SK-N-SH (cell line): ENCODE measurements around the gene GABRG3. TPM values are rescaled to one million over a fixed set of nuclear protein-coding genes. Genes with fewer than 3 reads are reported as not detected.

Experiments used
- CTCF ChIA-PET: fragments of 300-600, 350-600 bp; formaldehyde crosslinking; extraction: SDS; loops from one replicate; lab custom pipeline; 2021; lab: Yijun Ruan, JAX
- POLR2A ChIA-PET: fragments of 350-600 bp; sonication (Branson Sonifier 250); formaldehyde crosslinking; extraction: SDS; loops from one replicate; lab custom pipeline; 2020; ENCODE audit warnings: antibody characterized with exemption, inconsistent platforms; lab: Yijun Ruan, JAX
- DNase-seq: peaks from one replicate; pipeline ENCODE4 v3.0.0; 2012
- H2AFZ ChIP-seq: fragments of 200-600 bp; sonication (generic); 2 replicates; pipeline ENCODE4 v1.8.1; 2016; ENCODE audit warnings: antibody characterized with exemption, mild to moderate bottlenecking, low read depth
- H3F3A ChIP-seq: fragments of 200-600 bp; sonication (generic); replicated peaks from 2 replicates; pipeline ENCODE3; 2016; ENCODE audit warnings: antibody characterized with exemption, mild to moderate bottlenecking; ENCODE audit not compliant: insufficient read depth
- H3K27ac ChIP-seq, 2 experiments: fragments of 200-500 bp in 1 of 2; fragments of 200-600 bp in 1 of 2; sonication (Bioruptor generic) in 1 of 2; sonication (generic), shearing (Covaris generic) in 1 of 2; 2 replicates each; pipeline versions ENCODE4 v1.5.1 to v1.6.1; 2014 to 2016; ENCODE audit warnings: low read depth in 2 of 2, inconsistent platforms in 1 of 2, low read length in 1 of 2, mild to moderate bottlenecking in 1 of 2, mixed read lengths in 1 of 2
- H3K27me3 ChIP-seq: fragments of 200-600 bp; sonication (generic), shearing (Covaris generic); 2 replicates; pipeline ENCODE4 v1.6.1; 2016; ENCODE audit warnings: mixed run types; ENCODE audit not compliant: insufficient read depth
- H3K36me3 ChIP-seq, 2 experiments: fragments of 200-500 bp in 1 of 2; fragments of 200-600 bp in 1 of 2; sonication (Bioruptor generic) in 1 of 2; sonication (generic) in 1 of 2; replicated peaks in 1 of 2; 2 replicates each; pipeline versions ENCODE3 to v1.5.1; 2014 to 2016; ENCODE audit warnings: low read length in 1 of 2, mild to moderate bottlenecking in 1 of 2; ENCODE audit not compliant: insufficient read depth in 2 of 2, control insufficient read depth in 1 of 2
- H3K4me1 ChIP-seq, 2 experiments: fragments of 200-500 bp in 1 of 2; fragments of 200-600 bp in 1 of 2; sonication (Bioruptor generic) in 1 of 2; sonication (generic), shearing (Covaris generic) in 1 of 2; 2 replicates each; pipeline versions ENCODE4 v1.5.1 to v1.6.1; 2014 to 2016; ENCODE audit warnings: low read depth in 1 of 2, low read length in 1 of 2, mixed run types in 1 of 2; ENCODE audit not compliant: insufficient read depth in 2 of 2, control insufficient read depth in 1 of 2
- H3K4me2 ChIP-seq: fragments of 200-600 bp; sonication (generic), shearing (Covaris generic); 2 replicates; pipeline ENCODE4 v1.6.1; 2017; ENCODE audit warnings: mixed run types
- H3K4me3 ChIP-seq, 2 experiments: fragments of 200-500 bp in 1 of 2; fragments of 200-600 bp in 1 of 2; sonication (Bioruptor generic) in 1 of 2; sonication (generic), shearing (Covaris generic) in 1 of 2; 2 replicates each; pipeline versions ENCODE4 v1.5.1 to v1.8.1; 2014 to 2016; ENCODE audit warnings: low read depth in 2 of 2, inconsistent platforms in 1 of 2, low read length in 1 of 2, mild to moderate bottlenecking in 1 of 2, mixed read lengths in 1 of 2, moderate library complexity in 1 of 2
- H3K79me2 ChIP-seq: fragments of 200-600 bp; sonication (generic); 2 replicates; pipeline ENCODE4 v1.8.1; 2017; ENCODE audit warnings: mild to moderate bottlenecking; ENCODE audit not compliant: insufficient read depth
- H3K9ac ChIP-seq: fragments of 200-600 bp; sonication (generic); 2 replicates; pipeline ENCODE4 v1.6.1; 2017; ENCODE audit warnings: mixed run types
- H3K9me2 ChIP-seq: fragments of 200-600 bp; sonication (generic); 2 replicates; pipeline ENCODE4 v1.6.1; 2017; ENCODE audit warnings: mixed run types
- H3K9me3 ChIP-seq: fragments of 200-600 bp; sonication (generic); 2 replicates; pipeline ENCODE4 v1.6.1; 2017; ENCODE audit warnings: mixed run types, mild to moderate bottlenecking, moderate library complexity
- H4K20me1 ChIP-seq: fragments of 200-600 bp; sonication (generic); 2 replicates; pipeline ENCODE4 v1.6.1; 2017; ENCODE audit warnings: mild to moderate bottlenecking, mixed run types; ENCODE audit not compliant: insufficient read depth
- CHD2 ChIP-seq: fragments of 150-350 bp; IDR thresholded peaks from 2 replicates; pipeline ENCODE4 v1.6.1; 2018; ENCODE audit warnings: low read length; ENCODE audit not compliant: partially characterized antibody
- ELF1 ChIP-seq: IDR thresholded peaks from 2 replicates; pipeline ENCODE4 v1.4.0; 2012
- EP300 ChIP-seq, 2 experiments: IDR thresholded peaks; 2 replicates each; pipeline versions ENCODE4 v1.4.0 to v1.6.1; 2012; ENCODE audit warnings: borderline replicate concordance in 1 of 2, low read depth in 1 of 2, low read length in 1 of 2
- EZH2phosphoT487 ChIP-seq: fragments of 200-600 bp; sonication (generic); IDR thresholded peaks from 2 replicates; pipeline ENCODE4 v1.6.1; 2017; ENCODE audit warnings: low read depth, mixed run types, mild to moderate bottlenecking, antibody characterized with exemption, moderate library complexity, borderline replicate concordance
- JUND ChIP-seq: IDR thresholded peaks from 2 replicates; pipeline ENCODE4 v1.4.0; 2012
- MEF2A ChIP-seq: IDR thresholded peaks from 2 replicates; pipeline ENCODE4 v1.4.0; 2012; ENCODE audit warnings: low read depth, borderline replicate concordance
- NFIC ChIP-seq: IDR thresholded peaks from 2 replicates; pipeline ENCODE4 v1.4.0; 2012; ENCODE audit warnings: borderline replicate concordance
- NRF1 ChIP-seq: IDR thresholded peaks from 2 replicates; pipeline ENCODE4 v1.6.1; 2012; ENCODE audit warnings: low read depth, mild to moderate bottlenecking, low read length
- POLR2AphosphoS5 ChIP-seq: IDR thresholded peaks from 2 replicates; pipeline ENCODE4 v1.6.1; 2012; ENCODE audit warnings: low read depth, low read length
- RCOR1 ChIP-seq: fragments of 150-350 bp; IDR thresholded peaks from 2 replicates; pipeline ENCODE4 v1.6.1; 2017; ENCODE audit warnings: antibody characterized with exemption, low read length
- RXRA ChIP-seq: IDR thresholded peaks from 2 replicates; pipeline ENCODE4 v1.4.0; 2012; ENCODE audit warnings: low read depth, mild to moderate bottlenecking, borderline replicate concordance
- SIN3A ChIP-seq: IDR thresholded peaks from 2 replicates; pipeline ENCODE4 v1.6.1; 2012; ENCODE audit warnings: low read depth, mild to moderate bottlenecking, low read length, moderate library complexity, borderline replicate concordance
- SMC3 ChIP-seq: IDR thresholded peaks from 2 replicates; pipeline ENCODE4 v1.6.1; 2012; ENCODE audit warnings: low read depth, low read length, improper control_type of control experiment
- TAF1 ChIP-seq: IDR thresholded peaks from 2 replicates; pipeline ENCODE4 v1.6.1; 2012; ENCODE audit warnings: low read depth, mild to moderate bottlenecking, low read length, moderate library complexity, borderline replicate concordance
- TCF12 ChIP-seq: IDR thresholded peaks from 2 replicates; pipeline ENCODE4 v1.4.0; 2012
- TEAD4 ChIP-seq: IDR thresholded peaks from 2 replicates; pipeline ENCODE4 v1.4.0; 2012; ENCODE audit warnings: mild to moderate bottlenecking, borderline replicate concordance; ENCODE audit not compliant: insufficient read depth
- YY1 ChIP-seq: IDR thresholded peaks from 2 replicates; pipeline ENCODE4 v1.4.0; 2012; ENCODE audit warnings: low read depth, mild to moderate bottlenecking
- WGBS: methylation state at CpG from one replicate; pipeline ENCODE4 v1.1.6; 2017; ENCODE audit warnings: low lambda C conversion rate; 5-methylcytosine and 5-hydroxymethylcytosine counted together
- polyA plus RNA-seq, 3 experiments: library from polyadenylated mRNA; depleted of rRNA; stranded (reverse); fragments of >200 nt; gene quantifications; 2 replicates each; pipeline ENCODE4 v1.2.3, GENCODE V29; 2012
- TF ChIP-seq, protein P1 (sequence below): IDR thresholded peaks from 2 replicates; pipeline ENCODE4 v1.4.0; 2012; ENCODE audit warnings: low read depth
- TF ChIP-seq, protein P2 (sequence below): IDR thresholded peaks from 2 replicates; pipeline ENCODE4 v1.4.0; 2012; ENCODE audit warnings: low read depth, borderline replicate concordance
- TF ChIP-seq, protein P3 (sequence below): fragments of 200-600 bp; sonication (generic); IDR thresholded peaks from 2 replicates; pipeline ENCODE4 v1.6.1; 2017; ENCODE audit warnings: antibody characterized with exemption, mild to moderate bottlenecking, moderate library complexity

The GABRG3 gene
- polyA plus RNA-seq, 1 of the 3 experiments (the other 2 are of a cell fraction) = not detected

DNA sequence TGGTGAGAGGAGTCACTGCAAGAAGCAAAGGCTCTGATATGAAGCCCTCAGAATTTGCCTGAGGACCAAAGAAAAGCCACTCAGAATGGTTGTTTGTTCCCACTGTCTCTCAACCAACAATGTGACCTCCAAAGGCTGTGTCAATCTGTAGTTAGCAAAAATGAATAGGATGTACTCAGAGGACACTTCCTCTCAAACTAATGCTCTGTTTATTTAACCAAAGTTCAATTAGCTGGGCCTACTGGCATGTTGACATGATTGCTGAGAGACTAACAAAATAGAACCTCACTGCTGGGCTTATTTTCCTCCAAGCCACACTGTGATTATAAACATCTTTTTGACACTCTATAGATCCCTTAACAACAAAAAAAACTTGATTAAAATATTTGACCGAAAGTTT, 605.6 kb downstream of the GABRG3 start (continued):
- TF ChIP-seq, protein P1, sequence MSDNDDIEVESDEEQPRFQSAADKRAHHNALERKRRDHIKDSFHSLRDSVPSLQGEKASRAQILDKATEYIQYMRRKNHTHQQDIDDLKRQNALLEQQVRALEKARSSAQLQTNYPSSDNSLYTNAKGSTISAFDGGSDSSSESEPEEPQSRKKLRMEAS = no peak
- TF ChIP-seq YY1 = no peak
- TF ChIP-seq, protein P2, sequence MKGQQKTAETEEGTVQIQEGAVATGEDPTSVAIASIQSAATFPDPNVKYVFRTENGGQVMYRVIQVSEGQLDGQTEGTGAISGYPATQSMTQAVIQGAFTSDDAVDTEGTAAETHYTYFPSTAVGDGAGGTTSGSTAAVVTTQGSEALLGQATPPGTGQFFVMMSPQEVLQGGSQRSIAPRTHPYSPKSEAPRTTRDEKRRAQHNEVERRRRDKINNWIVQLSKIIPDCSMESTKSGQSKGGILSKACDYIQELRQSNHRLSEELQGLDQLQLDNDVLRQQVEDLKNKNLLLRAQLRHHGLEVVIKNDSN = no peak
- no peak for TF ChIP-seq ELF1
- TF ChIP-seq JUND = no peak
- no peak for TF ChIP-seq RXRA

DNA sequence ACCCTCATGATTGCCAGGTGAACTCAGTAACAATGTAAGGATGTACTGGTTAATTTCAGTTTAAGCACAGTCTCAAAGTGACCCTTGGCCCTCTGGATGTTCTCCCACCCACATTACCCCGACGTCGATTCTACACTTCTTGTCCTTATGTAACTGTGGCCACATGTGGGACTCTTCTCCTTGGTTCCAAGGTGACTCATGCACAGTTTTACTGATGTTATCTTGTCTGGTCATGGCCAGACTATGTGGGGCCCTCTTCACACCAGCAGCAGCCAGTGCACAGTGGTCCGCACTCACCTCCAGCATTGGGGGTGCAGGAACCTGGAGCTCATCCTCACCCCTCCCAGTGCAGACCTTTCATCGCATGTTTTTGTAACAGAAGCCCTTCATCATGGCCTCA, 608.8 kb downstream of the GABRG3 start:
- no peak for TF ChIP-seq NRF1
- no peak for TF ChIP-seq RXRA
- TF ChIP-seq NFIC = no peak
- no peak for TF ChIP-seq TEAD4
- TF ChIP-seq MEF2A = no peak
- TF ChIP-seq, all 33 proteins: peak for 0
- H3K4me2 ChIP-seq = no peak overlapping the region
- DNase-seq = no peak
- no peaks in the 10 kb centered on the region for H3K27me3 ChIP-seq
- H3K79me2 ChIP-seq = no peaks in the 10 kb centered on the region
- no peaks in the 10 kb centered on the region for H3K4me1 ChIP-seq
- no peaks in the 10 kb centered on the region for H4K20me1 ChIP-seq
- no peak overlapping the region for H3K4me3 ChIP-seq
- WGBS = 46% methylated on average over 5 of the region's 5 CpGs
- H3F3A ChIP-seq = no peaks in the 10 kb centered on the region
- ChIA-PET POLR2A (no interaction called here), CTCF (no interaction called here)
- no peak overlapping the region for H3K27ac ChIP-seq
- H3K9ac ChIP-seq = no peak overlapping the region
- H3K9me2 ChIP-seq = no peaks in the 10 kb centered on the region
- H3K36me3 ChIP-seq = no peaks in the 10 kb centered on the region
- no peak overlapping the region for H2AFZ ChIP-seq
- H3K9me3 ChIP-seq = no peaks in the 10 kb centered on the region

DNA sequence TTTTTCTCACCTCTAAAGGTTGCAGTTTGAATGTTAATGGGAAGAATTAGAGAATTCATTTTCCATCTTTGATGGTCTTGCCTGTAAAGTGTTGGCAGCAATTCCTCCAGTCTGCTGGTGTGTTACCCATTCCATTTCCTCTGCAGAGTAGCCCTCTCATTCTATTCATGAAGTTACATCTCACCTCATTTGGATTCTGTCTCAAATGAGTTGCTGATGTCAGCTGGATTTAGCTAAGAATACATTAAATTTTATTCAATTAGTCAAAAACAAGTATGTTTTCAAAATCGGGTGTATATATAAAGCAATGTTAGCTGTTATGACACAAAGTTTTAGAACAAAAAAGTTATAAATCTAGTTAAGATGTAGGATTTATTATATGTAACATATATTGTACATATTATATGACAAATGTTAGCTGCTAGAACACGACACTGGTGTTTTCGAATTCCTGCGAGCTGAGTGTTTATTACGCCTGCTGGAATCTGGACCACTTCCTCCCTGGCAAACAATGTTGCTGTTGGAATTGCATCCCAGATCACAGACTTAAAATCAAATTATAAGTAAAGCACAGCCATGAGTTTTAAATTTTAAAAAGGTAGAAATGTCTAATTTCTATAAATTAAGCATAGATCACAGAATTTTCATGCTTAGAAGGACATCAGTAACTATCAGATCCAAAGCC, 611.9 kb downstream of the GABRG3 start:
- Histone ChIP-seq H3F3A (no peaks in the 10 kb centered on the region), H4K20me1 (no peaks in the 10 kb centered on the region), H3K36me3 (no peaks in the 10 kb centered on the region), H3K79me2 (no peaks in the 10 kb centered on the region), H3K27me3 (no peaks in the 10 kb centered on the region), H3K4me1 (no peaks in the 10 kb centered on the region), H3K27ac (no peak overlapping the region), H3K9me2 (no peaks in the 10 kb centered on the region), H3K4me2 (no peak overlapping the region), H3K9me3 (no peaks in the 10 kb centered on the region), H2AFZ (no peak overlapping the region), H3K9ac (no peak overlapping the region), H3K4me3 (no peak overlapping the region)
- ChIA-PET POLR2A (no interaction called here), CTCF (no interaction called here)
- DNase-seq = no peak
- no peak for TF ChIP-seq POLR2AphosphoS5
- TF ChIP-seq, protein P2 = no peak
- TF ChIP-seq JUND = no peak
- no peak for TF ChIP-seq MEF2A
- no peak for TF ChIP-seq EZH2phosphoT487
- no peak for TF ChIP-seq YY1
- no peak for TF ChIP-seq SMC3
- no peak for TF ChIP-seq RXRA
- TF ChIP-seq EP300 (IDR thresholded peaks at IDR 0.05; ENCODE audit: borderline replicate concordance in 1 of 2, low read depth in 1 of 2, low read length in 1 of 2) = no peak
- TF ChIP-seq RCOR1 = no peak
- TF ChIP-seq, protein P3, sequence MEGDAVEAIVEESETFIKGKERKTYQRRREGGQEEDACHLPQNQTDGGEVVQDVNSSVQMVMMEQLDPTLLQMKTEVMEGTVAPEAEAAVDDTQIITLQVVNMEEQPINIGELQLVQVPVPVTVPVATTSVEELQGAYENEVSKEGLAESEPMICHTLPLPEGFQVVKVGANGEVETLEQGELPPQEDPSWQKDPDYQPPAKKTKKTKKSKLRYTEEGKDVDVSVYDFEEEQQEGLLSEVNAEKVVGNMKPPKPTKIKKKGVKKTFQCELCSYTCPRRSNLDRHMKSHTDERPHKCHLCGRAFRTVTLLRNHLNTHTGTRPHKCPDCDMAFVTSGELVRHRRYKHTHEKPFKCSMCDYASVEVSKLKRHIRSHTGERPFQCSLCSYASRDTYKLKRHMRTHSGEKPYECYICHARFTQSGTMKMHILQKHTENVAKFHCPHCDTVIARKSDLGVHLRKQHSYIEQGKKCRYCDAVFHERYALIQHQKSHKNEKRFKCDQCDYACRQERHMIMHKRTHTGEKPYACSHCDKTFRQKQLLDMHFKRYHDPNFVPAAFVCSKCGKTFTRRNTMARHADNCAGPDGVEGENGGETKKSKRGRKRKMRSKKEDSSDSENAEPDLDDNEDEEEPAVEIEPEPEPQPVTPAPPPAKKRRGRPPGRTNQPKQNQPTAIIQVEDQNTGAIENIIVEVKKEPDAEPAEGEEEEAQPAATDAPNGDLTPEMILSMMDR = no peak
- TF ChIP-seq SIN3A = no peak
- no peak for TF ChIP-seq CHD2
- TF ChIP-seq TAF1 = no peak
- no peak for TF ChIP-seq TCF12
- 44% methylated on average over 5 of the region's 5 CpGs for WGBS
